HG03442 (cell line): Measurements from ENCODE around the gene ADAM11.

Source experiments
- ATAC-seq: cut with Tn5 transposase; IDR thresholded peaks from one replicate; pipeline ENCODE4 v1.9.1; 2021; ENCODE audit warnings: mild to moderate bottlenecking, moderate library complexity; ENCODE audit not compliant: unreplicated experiment

ADAM11 gene

GRCh38 chr17:44829523-44830358 lies 71.0 kb downstream of the ADAM11 start, which contains the start of gene GJC1:
GJC1 (minus strand) TSS chr17:44830287; CDS start chr17:44805817, 24,470 bp downstream.
- ATAC-seq, result no peak

- no peak for ATAC-seq
Observed at GRCh38 chr17:44830359-44831288, 71.8 kb downstream of the ADAM11 start.

GRCh38 chr17:44831371-44831770 lies 72.6 kb downstream of the ADAM11 start:
- ATAC-seq, result no peak
